Measurements from ENCODE around the gene NAPB. TPM values are rescaled to one million over a fixed set of nuclear protein-coding genes. Genes with fewer than 3 reads are reported as not detected.
A peak's percentile ranks its signal among the peaks of the same experiment; 100 is the strongest.

The NAPB gene
- total RNA-seq, 1 donor from 2014 or later: 7.5 TPM

- no peaks in the 10 kb centered on the region for H3K36me3 Mint-ChIP-seq (ENCODE audit: low read depth)
- peak overlapping the region; percentile 96 for H3K27ac Mint-ChIP-seq (ENCODE audit: unreplicated experiment)
- H3K9me3 Mint-ChIP-seq (ENCODE audit: low read depth): no peaks in the 10 kb centered on the region
- no peak for TF ChIP-seq CTCF (IDR thresholded peaks at IDR 0.05)
- H3K4me3 Mint-ChIP-seq (ENCODE audit: unreplicated experiment): no peak overlapping the region
- DNase-seq (ENCODE audit: low spot score): no peak
- H3K4me1 Mint-ChIP-seq (ENCODE audit: low read depth): peaks cover 56% of the 10 kb centered on the region
- H3K27me3 Mint-ChIP-seq (ENCODE audit: low read depth): no peaks in the 10 kb centered on the region
Measured at GRCh38 chr20:23410916-23411695, 10.2 kb downstream of the NAPB start.

- no peaks in the 10 kb centered on the region for H3K27me3 Mint-ChIP-seq (ENCODE audit: low read depth)
Measured at GRCh38 chr20:23409800-23410199, 11.5 kb downstream of the NAPB start.

DNA sequence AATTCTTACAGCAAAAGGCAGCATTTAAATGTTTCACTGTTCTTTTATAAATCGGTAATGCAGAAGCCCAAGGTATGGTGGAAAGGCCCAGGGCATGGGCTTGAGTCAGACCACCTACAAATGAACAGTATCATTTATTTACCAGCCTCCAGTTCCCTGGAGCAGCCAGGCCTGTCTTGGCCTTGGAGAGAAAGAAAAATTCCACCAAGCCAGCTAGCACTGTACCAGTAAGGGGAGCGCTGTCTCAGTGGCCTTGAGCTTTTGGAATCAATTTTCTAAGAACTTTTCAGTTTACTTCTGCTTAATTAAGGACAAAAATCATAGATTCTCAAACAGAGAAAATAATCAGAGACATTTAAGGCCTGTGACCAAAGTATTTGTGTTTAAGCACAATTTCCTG is 12.3 kb downstream of the NAPB start:
- DNase-seq (ENCODE audit: low spot score): no peak
- no peak for TF ChIP-seq CTCF (IDR thresholded peaks at IDR 0.05)
- Mint-ChIP-seq H3K36me3 (ENCODE audit: low read depth) (no peaks in the 10 kb centered on the region), H3K27me3 (ENCODE audit: low read depth) (no peaks in the 10 kb centered on the region), H3K9me3 (ENCODE audit: low read depth) (no peaks in the 10 kb centered on the region), H3K27ac (ENCODE audit: unreplicated experiment) (no peak overlapping the region), H3K4me1 (ENCODE audit: low read depth) (peaks cover 59% of the 10 kb centered on the region), H3K4me3 (ENCODE audit: unreplicated experiment) (no peak overlapping the region)

More at GRCh38 chr20:23409800-23410199, 11.5 kb downstream of the NAPB start:
- H3K4me3 Mint-ChIP-seq (ENCODE audit: unreplicated experiment): no peak overlapping the region
- H3K36me3 Mint-ChIP-seq (ENCODE audit: low read depth): no peaks in the 10 kb centered on the region
- H3K9me3 Mint-ChIP-seq (ENCODE audit: low read depth): no peaks in the 10 kb centered on the region
- DNase-seq (ENCODE audit: low spot score): no peak
- peaks cover 52% of the 10 kb centered on the region for H3K4me1 Mint-ChIP-seq (ENCODE audit: low read depth)
- peak overlapping the region; percentile 55 for H3K27ac Mint-ChIP-seq (ENCODE audit: unreplicated experiment)
- no peak for TF ChIP-seq CTCF (IDR thresholded peaks at IDR 0.05)

GRCh38 chr20:23407781-23408464 is 13.4 kb downstream of the NAPB start:
- no peak for DNase-seq (ENCODE audit: low spot score)
- no peaks in the 10 kb centered on the region for H3K9me3 Mint-ChIP-seq (ENCODE audit: low read depth)
- no peak for TF ChIP-seq CTCF (IDR thresholded peaks at IDR 0.05)
- no peak overlapping the region for H3K4me3 Mint-ChIP-seq (ENCODE audit: unreplicated experiment)
- H3K27me3 Mint-ChIP-seq (ENCODE audit: low read depth): no peaks in the 10 kb centered on the region
- no peaks in the 10 kb centered on the region for H3K36me3 Mint-ChIP-seq (ENCODE audit: low read depth)
- H3K27ac Mint-ChIP-seq (ENCODE audit: unreplicated experiment): peak overlapping the region; percentile 19
- H3K4me1 Mint-ChIP-seq (ENCODE audit: low read depth): peaks cover 61% of the 10 kb centered on the region

DNA sequence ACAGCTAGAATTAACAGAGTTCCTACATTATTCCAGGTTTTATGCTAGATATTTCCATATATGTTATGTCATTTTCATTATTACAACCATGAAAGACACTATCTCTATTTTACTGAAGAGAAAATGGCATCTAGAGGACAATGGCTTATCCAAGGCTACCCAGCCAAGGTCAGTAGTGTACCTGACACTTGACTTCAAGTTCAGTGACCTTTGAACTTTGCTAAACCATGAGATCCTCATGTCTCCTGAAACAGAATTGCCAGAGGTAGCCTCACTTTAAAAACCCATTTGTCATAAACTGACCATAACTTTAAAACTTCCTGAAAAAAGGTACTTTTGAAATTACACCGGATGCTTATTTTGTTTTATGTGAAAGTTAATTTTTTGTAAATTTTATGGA is 14.4 kb downstream of the NAPB start:
- Mint-ChIP-seq H3K4me1 (ENCODE audit: low read depth) (peaks cover 54% of the 10 kb centered on the region), H3K27ac (ENCODE audit: unreplicated experiment) (no peak overlapping the region), H3K9me3 (ENCODE audit: low read depth) (no peaks in the 10 kb centered on the region), H3K4me3 (ENCODE audit: unreplicated experiment) (no peak overlapping the region), H3K27me3 (ENCODE audit: low read depth) (no peaks in the 10 kb centered on the region), H3K36me3 (ENCODE audit: low read depth) (no peaks in the 10 kb centered on the region)
- DNase-seq (ENCODE audit: low spot score): no peak
- TF ChIP-seq CTCF (IDR thresholded peaks at IDR 0.05): no peak

Data from chondrocyte (in vitro differentiated cells).